ENCODE results near the gene VTCN1. TPM values are rescaled to one million over a fixed set of nuclear protein-coding genes. Genes with fewer than 3 reads are reported as not detected.
"Not testable (repeated sequence)": the region's sequence is repeated elsewhere in the genome, so short reads cannot be mapped to it uniquely, and the experiment has no call there.

VTCN1 gene
- total RNA-seq, 2 donors from 2014 or later, result not detected

- DNase-seq (ENCODE audit: low spot score) (no peak), ATAC-seq (no peak)
- Mint-ChIP-seq H3K36me3 (peaks cover 11% of the 10 kb centered on the region), H3K4me1 (ENCODE audit: low read depth in 2 of 2) (peaks cover 0 to 5% of the 10 kb centered on the region in 2 donors), H3K9me3 (no peaks in the 10 kb centered on the region), H3K27me3 (no peaks in the 10 kb centered on the region), H3K27ac (no peak overlapping the region), H3K4me3 (no peak overlapping the region)
These were observed 105.0 kb downstream of the VTCN1 start for GRCh38 chr1:117105722-117106121.

- no peak for DNase-seq (ENCODE audit: low spot score)
- H3K4me3 Mint-ChIP-seq, result no peak overlapping the region
- ATAC-seq, result no peak
- peaks cover 19% of the 10 kb centered on the region for H3K36me3 Mint-ChIP-seq
- H3K9me3 Mint-ChIP-seq, result no peaks in the 10 kb centered on the region
- H3K27me3 Mint-ChIP-seq, result no peaks in the 10 kb centered on the region
- H3K4me1 Mint-ChIP-seq (ENCODE audit: low read depth in 2 of 2), result peaks cover 0 to 3% of the 10 kb centered on the region in 2 donors
- H3K27ac Mint-ChIP-seq, result no peak overlapping the region
These were observed 105.7 kb downstream of the VTCN1 start for GRCh38 chr1:117104986-117105385.

- not testable (repeated sequence) for H3K4me1 Mint-ChIP-seq (ENCODE audit: low read depth in 2 of 2); DNase-seq (ENCODE audit: low spot score); H3K27ac Mint-ChIP-seq; ATAC-seq; H3K9me3 Mint-ChIP-seq; H3K27me3 Mint-ChIP-seq; H3K4me3 Mint-ChIP-seq
- peaks cover 37% of the 10 kb centered on the region for H3K36me3 Mint-ChIP-seq
These were observed 108.9 kb downstream of the VTCN1 start for GRCh38 chr1:117101858-117102257.

- Mint-ChIP-seq H3K36me3 (peaks cover 42% of the 10 kb centered on the region), H3K27ac (no peak overlapping the region)
- DNase-seq (ENCODE audit: low spot score), result no peak
These were observed 109.4 kb downstream of the VTCN1 start for GRCh38 chr1:117101334-117101733.

GRCh38 chr1:117098287-117098890 is 112.3 kb downstream of the VTCN1 start:
- H3K4me3 Mint-ChIP-seq, result no peak overlapping the region
- no peak overlapping the region for H3K27ac Mint-ChIP-seq
- H3K9me3 Mint-ChIP-seq, result no peaks in the 10 kb centered on the region
- H3K27me3 Mint-ChIP-seq, result no peaks in the 10 kb centered on the region
- ATAC-seq (no peak), DNase-seq (ENCODE audit: low spot score) (no peak)
- peaks cover 51% of the 10 kb centered on the region for H3K36me3 Mint-ChIP-seq
- peaks cover 6% of the 10 kb centered on the region in 2 donors for H3K4me1 Mint-ChIP-seq (ENCODE audit: low read depth in 2 of 2)

More at GRCh38 chr1:117101334-117101733, 109.4 kb downstream of the VTCN1 start:
- H3K4me1 Mint-ChIP-seq (ENCODE audit: low read depth in 2 of 2), result no peaks in the 10 kb centered on the region
- no peaks in the 10 kb centered on the region for H3K9me3 Mint-ChIP-seq
- no peaks in the 10 kb centered on the region for H3K27me3 Mint-ChIP-seq
- ATAC-seq, result no peak
- no peak overlapping the region for H3K4me3 Mint-ChIP-seq

DNA sequence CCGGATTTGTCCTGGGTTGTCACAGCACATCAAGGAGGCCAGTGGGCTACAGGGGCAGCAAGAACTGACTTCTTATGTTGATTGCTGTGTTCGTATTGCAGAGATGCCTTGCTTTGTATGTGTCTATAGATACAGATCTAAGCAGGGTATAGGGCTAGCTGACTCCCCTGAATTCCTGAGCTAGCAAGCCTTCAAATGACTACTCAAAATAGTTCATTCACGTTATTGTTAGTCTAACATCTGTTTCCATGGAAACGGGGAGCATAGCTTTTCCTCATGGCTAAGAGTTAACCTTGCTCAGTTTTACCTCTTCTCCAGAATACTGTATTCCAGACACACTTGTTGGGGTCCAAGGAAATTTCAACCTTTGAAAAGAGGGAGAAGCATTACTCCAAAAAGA is 113.3 kb downstream of the VTCN1 start:
- Mint-ChIP-seq H3K27ac (no peak overlapping the region), H3K27me3 (no peaks in the 10 kb centered on the region), H3K4me1 (ENCODE audit: low read depth in 2 of 2) (peaks cover 6% of the 10 kb centered on the region in 2 donors), H3K4me3 (no peak overlapping the region), H3K36me3 (peaks cover 47% of the 10 kb centered on the region), H3K9me3 (no peaks in the 10 kb centered on the region)
- no peak for DNase-seq (ENCODE audit: low spot score)
- ATAC-seq, result no peak

DNA sequence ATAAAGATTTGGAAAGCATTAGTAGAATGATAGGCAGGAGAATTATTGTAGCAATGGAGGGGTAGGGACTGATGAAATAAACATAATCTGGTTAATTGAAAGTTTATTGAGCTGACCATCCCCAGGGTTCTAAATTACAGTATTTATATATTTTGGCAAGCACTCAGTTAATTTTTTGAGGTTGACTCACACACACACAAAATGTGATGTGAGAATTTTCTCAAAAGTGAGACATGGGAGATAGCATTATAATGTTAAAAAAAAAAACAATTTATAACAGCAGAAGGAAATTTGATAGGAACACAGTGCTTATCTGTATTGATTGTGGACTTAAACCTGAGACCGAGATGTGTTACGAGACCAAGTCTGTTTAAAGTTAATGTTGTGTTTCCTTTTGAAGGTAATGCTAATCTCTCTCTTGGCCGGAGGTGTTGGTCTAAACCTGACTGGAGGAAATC is 113.7 kb downstream of the VTCN1 start:
- H3K27ac Mint-ChIP-seq, result no peak overlapping the region
- no peak overlapping the region for H3K4me3 Mint-ChIP-seq
- ATAC-seq (no peak), DNase-seq (ENCODE audit: low spot score) (no peak)
- H3K9me3 Mint-ChIP-seq, result no peaks in the 10 kb centered on the region
- peaks cover 43% of the 10 kb centered on the region for H3K36me3 Mint-ChIP-seq
- no peaks in the 10 kb centered on the region for H3K27me3 Mint-ChIP-seq
- peaks cover 6% of the 10 kb centered on the region in 2 donors for H3K4me1 Mint-ChIP-seq (ENCODE audit: low read depth in 2 of 2)

DNA sequence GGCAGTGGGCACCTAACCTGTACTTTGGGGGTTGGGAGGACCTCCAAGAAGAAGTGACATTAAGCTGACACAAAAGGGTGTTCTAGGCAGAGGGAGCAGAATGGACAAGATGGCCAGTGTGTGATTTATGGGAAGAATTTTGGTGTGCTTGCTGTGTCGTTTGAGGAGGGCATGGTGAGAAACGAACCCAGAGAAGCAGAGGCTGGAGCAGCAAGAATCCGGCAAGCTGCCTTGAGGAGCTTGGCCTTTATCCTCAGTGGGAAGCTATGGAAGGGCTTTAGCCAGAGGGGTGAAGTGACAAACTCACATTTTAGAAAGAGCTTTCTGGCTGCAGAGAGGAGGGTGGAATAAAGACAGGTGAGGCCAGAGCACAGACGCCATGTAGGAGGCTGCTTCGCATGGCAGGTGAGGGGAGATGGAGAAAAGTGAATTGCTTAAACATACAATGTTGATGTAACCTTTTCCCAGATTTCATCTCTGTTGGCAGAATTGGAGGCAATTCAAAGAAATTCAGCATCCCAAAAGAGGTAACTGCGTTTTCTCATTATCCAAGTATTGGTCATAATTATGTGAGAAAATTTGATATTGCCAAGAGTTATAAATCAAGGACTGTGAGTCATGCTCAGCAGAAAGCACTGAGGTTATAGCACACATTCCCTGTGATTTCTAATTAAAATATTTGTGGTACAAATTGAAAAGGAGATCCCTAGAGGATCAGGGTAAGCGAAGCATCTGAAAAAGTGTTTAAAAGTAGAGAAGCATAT is 115.7 kb downstream of the VTCN1 start:
- Mint-ChIP-seq H3K36me3 (peaks cover 48% of the 10 kb centered on the region), H3K9me3 (no peaks in the 10 kb centered on the region)
- no peak for DNase-seq (ENCODE audit: low spot score)

GRCh38 chr1:117093870-117094621 is 116.7 kb downstream of the VTCN1 start:
- peaks cover 43% of the 10 kb centered on the region for H3K36me3 Mint-ChIP-seq
- no peak overlapping the region for H3K4me3 Mint-ChIP-seq
- peaks cover 6% of the 10 kb centered on the region in 2 donors for H3K4me1 Mint-ChIP-seq (ENCODE audit: low read depth in 2 of 2)
- peak overlapping the region in 1 of 2 donors; percentile 10 for H3K27ac Mint-ChIP-seq
- no peaks in the 10 kb centered on the region for H3K9me3 Mint-ChIP-seq
- H3K27me3 Mint-ChIP-seq, result no peaks in the 10 kb centered on the region
- DNase-seq (ENCODE audit: low spot score) (no peak), ATAC-seq (peak; percentile 75 to 83)

More for the DNA sequence above, 115.7 kb downstream of the VTCN1 start:
- Mint-ChIP-seq H3K4me3 (no peak overlapping the region), H3K27me3 (no peaks in the 10 kb centered on the region), H3K27ac (peak overlapping the region in 1 of 2 donors; percentile 10), H3K4me1 (ENCODE audit: low read depth in 2 of 2) (peaks cover 6% of the 10 kb centered on the region in 2 donors)
- no peak for ATAC-seq

Other genes starting within 250 kb of the VTCN1 start
- gene CD101, start 209.2 kb downstream of the VTCN1 start, total RNA-seq, result 1 to 10 TPM; 1.4 to 2.3 TPM
- gene TTF2, start 150.6 kb downstream of the VTCN1 start, total RNA-seq, result 100 to 1,000 TPM in 1 of 2 donors, 10 to 100 TPM in 1; 87.0 to 151 TPM
- 1 to 10 TPM in 1 of 2 donors, under 1 TPM in 1; 0.86 to 1.6 TPM for gene TRIM45, start 89.2 kb downstream of the VTCN1 start, total RNA-seq
- gene MAN1A2, start 156.5 kb upstream of the VTCN1 start, total RNA-seq, result 10 to 100 TPM; 44.3 to 47.4 TPM

Measured in natural killer cell treated with Interleukin-12 subunit alpha and Interleukin-12 subunit beta and Interleukin-15 and Interleukin-18, amount 100 ng/mL, for 72 hours (primary cell).